NCI-H2171 (cell line): ENCODE results near the gene TIGD1.
"Not testable (repeated sequence)": the region's sequence is repeated elsewhere in the genome, so short reads cannot be mapped to it uniquely, and the experiment has no call there.

ENCODE experiments used
- DNase-seq: peaks from one replicate; lab custom pipeline; 2025; lab: John Stamatoyannopoulos, UW

The TIGD1 gene

GRCh38 chr2:232570481-232570880 is 20.1 kb upstream of the TIGD1 start:
- not testable (repeated sequence) for DNase-seq

GRCh38 chr2:232569541-232569940 is 19.2 kb upstream of the TIGD1 start:
- DNase-seq = no peak

- no peak for DNase-seq
Measured at GRCh38 chr2:232568161-232568560, 17.8 kb upstream of the TIGD1 start.

- no peak for DNase-seq
Measured at GRCh38 chr2:232567721-232568120, 17.4 kb upstream of the TIGD1 start.

GRCh38 chr2:232563580-232563979 is 13.2 kb upstream of the TIGD1 start:
- no peak for DNase-seq

GRCh38 chr2:232562515-232563151 is 12.3 kb upstream of the TIGD1 start:
- DNase-seq = no peak

- DNase-seq = no peak
Measured at GRCh38 chr2:232556426-232556825, 6.1 kb upstream of the TIGD1 start.

- DNase-seq = no peak
Measured at GRCh38 chr2:232551776-232552175, 1.4 kb upstream of the TIGD1 start.

GRCh38 chr2:232551250-232551638 is 887 bp upstream of the TIGD1 start:
- no peak for DNase-seq

- no peak for DNase-seq
Measured at GRCh38 chr2:232549655-232550353, 553 bp downstream of the TIGD1 start.

GRCh38 chr2:232547991-232548390 is 2.4 kb downstream of the TIGD1 start:
- no peak for DNase-seq

GRCh38 chr2:232545511-232546375 is 4.6 kb downstream of the TIGD1 start:
- no peak for DNase-seq

GRCh38 chr2:232544674-232545073 is 5.7 kb downstream of the TIGD1 start:
- DNase-seq = no peak

GRCh38 chr2:232543928-232544631 is 6.3 kb downstream of the TIGD1 start:
- DNase-seq = no peak

- DNase-seq = no peak
Measured at GRCh38 chr2:232543491-232543890, 6.9 kb downstream of the TIGD1 start.

- DNase-seq = no peak
Measured at GRCh38 chr2:232542715-232543467, 7.5 kb downstream of the TIGD1 start.

- DNase-seq = no peak
Measured at GRCh38 chr2:232541961-232542714, 8.2 kb downstream of the TIGD1 start.

GRCh38 chr2:232541195-232541960 is 9.0 kb downstream of the TIGD1 start:
- no peak for DNase-seq

- no peak for DNase-seq
Measured at GRCh38 chr2:232540441-232541041, 9.8 kb downstream of the TIGD1 start.
